ENCODE data around the gene IFT25. TPM values are rescaled to one million over a fixed set of nuclear protein-coding genes. Genes with fewer than 3 reads are reported as not detected.
"Not testable (repeated sequence)": the region's sequence is repeated elsewhere in the genome, so short reads cannot be mapped to it uniquely, and the experiment has no call there.

The IFT25 gene
- 10 to 100 TPM; 14.2 to 16.8 (median 15.2) TPM for total RNA-seq
- 20.5 TPM for polyA plus RNA-seq
- long read RNA-seq, donor 1, transcript HSPB11-201 (6 exons, 915 nt), result major isoform, 7 of 12 reads
- long read RNA-seq, donor 1, partial matches to known transcripts, result 1 of 12 reads
- long read RNA-seq, donor 1, other reads (novel, unspliced or antisense), result 3 of 12 reads
- long read RNA-seq, donor 2, partial matches to known transcripts, result 2 of 11 reads
- long read RNA-seq, donor 2, other reads (novel, unspliced or antisense), result 7 of 11 reads
- long read RNA-seq, donor 3, transcript HSPB11-201 (6 exons, 915 nt), result major isoform, 5 of 6 reads
- long read RNA-seq, donor 3, partial matches to known transcripts, result 0 of 6 reads
- long read RNA-seq, donor 3, other reads (novel, unspliced or antisense), result 1 of 6 reads
- long read RNA-seq, donor 4, partial matches to known transcripts, result 0 of 6 reads
- long read RNA-seq, donor 4, other reads (novel, unspliced or antisense), result 3 of 6 reads

DNA sequence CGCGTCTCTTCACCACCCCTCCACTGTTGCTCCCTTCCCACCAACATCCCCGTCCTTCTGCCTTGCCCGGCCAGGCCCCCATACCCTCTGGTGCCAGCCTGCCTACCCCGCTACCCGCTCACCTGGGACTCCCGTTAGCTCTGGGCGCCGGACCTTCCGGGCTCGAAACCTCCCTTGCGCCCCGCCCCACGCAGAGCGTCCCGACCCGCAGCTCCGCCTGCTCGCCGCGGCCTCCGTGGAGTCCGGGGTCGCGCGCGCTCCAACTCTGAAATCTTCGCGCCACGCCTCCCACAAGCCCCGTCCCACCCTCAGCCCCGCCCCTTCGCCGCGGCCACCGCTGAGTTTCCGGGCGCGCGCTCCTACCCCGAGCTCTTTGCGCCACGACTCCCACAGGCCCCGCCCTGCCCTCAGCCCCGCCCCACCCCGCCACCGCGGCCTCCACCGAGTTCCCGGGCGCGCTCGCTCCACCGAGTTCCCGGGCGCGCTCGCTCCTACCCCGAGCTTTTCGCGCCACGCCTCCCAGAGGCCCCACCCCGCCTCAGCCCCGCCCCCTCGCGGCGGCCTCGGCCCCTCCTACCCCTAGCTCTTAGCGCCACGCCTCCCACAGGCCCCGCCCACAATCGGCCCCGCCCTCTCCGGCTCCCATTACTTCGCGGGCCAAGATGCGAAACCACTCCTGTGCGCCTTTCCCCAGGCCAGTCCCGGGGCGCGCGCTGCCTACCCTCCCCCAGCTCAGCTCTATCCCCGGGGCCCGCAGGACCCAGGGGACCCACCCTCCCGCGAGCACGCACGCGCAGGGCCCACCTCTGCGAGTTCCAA lies at the start of gene IFT25:
Gene IFT25 (minus strand): TSS at position 267 of the 819 bp plus-strand sequence. CDS start 5,617 bp downstream, outside the sequence.
- under 1% methylated on average over 90 of the region's 90 CpGs for WGBS
- Histone ChIP-seq H3K4me1 (ENCODE audit: control insufficient read depth, insufficient read depth, low read length) (peaks cover 5% of the 10 kb centered on the region), H3K27ac (ENCODE audit: low read length) (peak within 1 kb of the TSS; percentile 82), H3K4me3 (ENCODE audit: low read length) (peak within 1 kb of the TSS; percentile 67), H3K27me3 (ENCODE audit: control insufficient read depth, insufficient read depth) (no peaks in the 10 kb centered on the region), H3K9me3 (ENCODE audit: control insufficient read depth, low read length) (no peaks in the 10 kb centered on the region)
- intact Hi-C loops (cut with DNase I), result loop anchor here in 3 of 4 donors (5.0 to 10.0 kb wide), 3 partner anchors 51 to 68 kb away; partner anchors contain the start of gene DIO1 (in 2 of the 3)
- peak; percentile 96 to 97 for ATAC-seq
- DNase-seq, result peak; percentile 96 to 99 (median 98)

DNA sequence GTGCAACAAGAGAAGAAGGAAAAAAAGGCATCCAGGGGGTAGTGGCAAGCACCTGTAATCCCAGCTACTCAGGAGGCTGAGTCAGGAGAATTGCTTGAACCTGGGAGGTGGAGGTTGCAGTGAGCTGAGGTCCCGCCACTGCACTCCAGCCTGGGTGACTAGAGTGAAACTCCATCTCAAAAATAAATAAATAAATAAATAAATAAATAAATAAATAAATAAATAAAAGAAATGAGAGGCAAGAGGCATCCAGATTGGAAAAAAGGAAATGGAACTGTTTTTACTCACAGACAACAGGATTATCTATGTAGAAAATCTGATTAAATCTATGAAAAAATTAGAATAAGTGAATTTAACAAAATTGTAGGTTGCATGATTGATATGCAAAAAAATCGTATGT lies 49.0 kb upstream of the IFT25 start:
- ATAC-seq; H3K9me3 ChIP-seq (ENCODE audit: control insufficient read depth, low read length); intact Hi-C loops (cut with DNase I); H3K4me1 ChIP-seq (ENCODE audit: control insufficient read depth, insufficient read depth, low read length); H3K27me3 ChIP-seq (ENCODE audit: control insufficient read depth, insufficient read depth); H3K4me3 ChIP-seq (ENCODE audit: low read length); DNase-seq; H3K27ac ChIP-seq (ENCODE audit: low read length): not testable (repeated sequence)
- WGBS, result 85% methylated on average over 2 of the region's 2 CpGs

DNA sequence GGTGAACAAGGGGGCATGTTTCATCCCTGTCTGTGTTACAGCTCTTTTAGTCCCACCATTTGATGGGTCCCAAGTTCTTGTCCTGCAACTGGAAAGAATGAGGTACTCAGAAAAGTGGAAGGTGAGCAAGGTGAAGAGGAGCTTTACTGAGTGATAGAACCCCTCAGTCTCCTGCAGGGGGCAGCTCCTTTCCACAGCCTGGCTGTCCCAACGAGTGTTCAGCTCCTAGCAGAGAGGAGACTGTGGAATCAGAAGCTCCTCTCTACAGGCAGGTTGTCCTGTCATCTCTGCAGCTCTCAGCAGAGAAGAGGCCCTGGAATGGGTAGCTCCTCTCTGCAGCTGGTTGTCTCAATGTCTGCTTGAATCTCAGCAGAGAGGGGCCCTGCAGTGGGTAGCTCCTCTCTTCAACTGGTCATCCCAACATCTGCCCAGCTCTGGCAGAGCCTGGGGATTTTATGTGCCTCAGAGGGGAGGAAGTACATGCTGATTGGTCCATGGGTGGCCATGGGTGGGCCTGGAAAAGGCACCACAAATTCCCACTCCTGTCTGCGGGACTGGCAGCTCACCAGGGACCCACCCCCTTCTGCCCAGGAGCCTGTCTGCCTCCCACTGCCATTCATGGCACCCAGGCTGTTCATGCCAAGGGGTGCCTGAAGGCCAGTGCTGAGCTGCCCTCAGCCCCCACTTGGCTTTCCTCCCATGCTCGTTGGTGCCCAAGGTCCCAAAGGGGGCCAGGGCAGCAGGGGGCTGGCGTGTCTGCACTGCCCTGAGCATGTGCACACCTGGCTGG lies 46.8 kb upstream of the IFT25 start:
- Histone ChIP-seq H3K4me1 (ENCODE audit: control insufficient read depth, insufficient read depth, low read length) (no peaks in the 10 kb centered on the region), H3K27ac (ENCODE audit: low read length) (no peak overlapping the region), H3K27me3 (ENCODE audit: control insufficient read depth, insufficient read depth) (no peaks in the 10 kb centered on the region), H3K9me3 (ENCODE audit: control insufficient read depth, low read length) (no peaks in the 10 kb centered on the region), H3K4me3 (ENCODE audit: low read length) (no peak overlapping the region)
- DNase-seq, result no peak
- ATAC-seq, result no peak
- intact Hi-C loops (cut with DNase I), result no loop called here
- WGBS, result 62% methylated on average over 4 of the region's 4 CpGs

DNA sequence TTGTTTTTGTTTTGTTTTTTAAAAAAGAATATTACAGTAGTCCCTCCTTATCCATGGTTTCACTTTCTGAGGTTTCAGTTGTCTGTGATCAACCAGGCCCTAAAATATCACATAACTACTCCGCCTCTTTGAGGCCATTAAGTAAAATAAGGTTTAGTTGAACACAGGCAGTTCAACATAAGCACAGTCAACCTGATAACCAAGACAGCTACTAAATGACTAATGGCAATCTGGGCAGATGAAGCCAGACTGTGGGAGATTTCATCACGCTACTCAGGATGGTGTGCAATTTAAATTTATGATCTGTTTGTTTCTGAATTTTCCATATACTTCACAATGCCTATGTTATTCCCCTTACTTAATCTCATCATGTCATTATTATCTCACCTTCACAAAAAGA lies 42.4 kb upstream of the IFT25 start:
- no peak for ATAC-seq
- 84% methylated on average over 2 of the region's 2 CpGs for WGBS

DNA sequence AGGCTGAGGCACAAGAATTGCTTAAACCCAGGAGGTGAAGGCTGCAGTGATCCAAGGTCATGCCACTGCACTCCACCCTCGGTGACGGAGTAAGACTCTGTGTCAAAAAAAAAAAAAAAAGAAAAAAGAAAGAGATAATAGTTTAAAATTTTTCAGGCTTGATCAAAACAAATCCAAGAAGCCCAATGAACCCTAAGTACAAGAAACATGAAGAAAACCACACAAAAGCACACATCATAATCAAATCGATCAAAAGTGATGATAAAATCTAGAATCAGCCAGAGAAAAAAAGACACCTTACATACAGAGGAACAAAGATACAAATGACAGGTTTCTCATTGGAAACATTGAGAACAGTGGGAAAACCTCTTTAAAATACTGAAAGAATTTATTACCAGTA lies 41.0 kb upstream of the IFT25 start:
- H3K27me3 ChIP-seq (ENCODE audit: control insufficient read depth, insufficient read depth), result no peaks in the 10 kb centered on the region
- DNase-seq (no peak), ATAC-seq (no peak)
- intact Hi-C loops (cut with DNase I), result no loop called here
- H3K4me1 ChIP-seq (ENCODE audit: control insufficient read depth, insufficient read depth, low read length), result peaks cover 3% of the 10 kb centered on the region
- no peak overlapping the region for H3K27ac ChIP-seq (ENCODE audit: low read length)
- WGBS, result 96% methylated on average over 3 of the region's 3 CpGs
- no peak overlapping the region for H3K4me3 ChIP-seq (ENCODE audit: low read length)
- no peaks in the 10 kb centered on the region for H3K9me3 ChIP-seq (ENCODE audit: control insufficient read depth, low read length)

More for the DNA sequence above, 42.4 kb upstream of the IFT25 start:
- intact Hi-C loops (cut with DNase I), result no loop called here
- H3K27ac ChIP-seq (ENCODE audit: low read length), result no peak overlapping the region
- no peaks in the 10 kb centered on the region for H3K27me3 ChIP-seq (ENCODE audit: control insufficient read depth, insufficient read depth)
- H3K4me3 ChIP-seq (ENCODE audit: low read length), result no peak overlapping the region
- no peaks in the 10 kb centered on the region for H3K4me1 ChIP-seq (ENCODE audit: control insufficient read depth, insufficient read depth, low read length)
- H3K9me3 ChIP-seq (ENCODE audit: control insufficient read depth, low read length), result no peaks in the 10 kb centered on the region
- DNase-seq, result no peak

DNA sequence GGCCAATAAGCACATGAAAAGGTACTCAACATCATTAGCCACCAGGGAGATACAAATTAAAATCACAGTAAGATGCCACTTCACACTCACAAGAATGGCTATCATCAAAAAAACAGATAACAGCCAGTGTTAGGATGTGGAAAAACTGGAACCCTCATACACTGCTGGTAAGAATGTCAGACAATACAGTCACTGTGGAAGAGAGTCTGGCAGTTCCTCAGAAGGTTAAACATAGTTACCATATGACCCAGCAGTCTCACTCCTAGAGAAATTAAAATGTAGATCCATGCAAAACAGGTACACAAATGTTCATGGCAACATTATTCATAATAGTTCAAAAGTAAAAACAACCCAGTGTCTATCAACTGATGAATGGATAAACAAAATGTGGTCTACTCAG lies 39.2 kb upstream of the IFT25 start:
- Histone ChIP-seq H3K9me3 (ENCODE audit: control insufficient read depth, low read length) (no peaks in the 10 kb centered on the region), H3K27ac (ENCODE audit: low read length) (no peak overlapping the region), H3K4me3 (ENCODE audit: low read length) (no peak overlapping the region), H3K27me3 (ENCODE audit: control insufficient read depth, insufficient read depth) (no peaks in the 10 kb centered on the region), H3K4me1 (ENCODE audit: control insufficient read depth, insufficient read depth, low read length) (peaks cover 3% of the 10 kb centered on the region)
- intact Hi-C loops (cut with DNase I), result no loop called here
- ATAC-seq (no peak), DNase-seq (no peak)

DNA sequence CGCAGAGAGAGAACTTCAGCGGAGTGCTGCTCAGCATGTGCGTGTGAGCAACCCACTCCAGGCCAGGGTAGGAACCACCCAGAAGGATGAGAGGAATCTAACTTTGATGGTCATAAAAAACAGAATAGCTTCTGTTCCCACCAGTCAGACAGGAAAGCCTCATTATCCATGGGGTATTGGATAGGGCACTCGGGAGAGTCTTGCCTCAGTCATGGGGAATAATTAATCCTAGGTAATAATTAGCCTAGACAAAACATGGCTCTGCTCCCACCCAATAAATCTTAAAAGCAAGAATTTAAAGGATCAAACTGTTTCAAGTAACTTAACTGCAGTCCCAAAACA lies 37.2 kb upstream of the IFT25 start:
- H3K4me1 ChIP-seq (ENCODE audit: control insufficient read depth, insufficient read depth, low read length), result peaks cover 3% of the 10 kb centered on the region
- intact Hi-C loops (cut with DNase I), result no loop called here
- no peaks in the 10 kb centered on the region for H3K27me3 ChIP-seq (ENCODE audit: control insufficient read depth, insufficient read depth)
- H3K4me3 ChIP-seq (ENCODE audit: low read length), result peak overlapping the region; percentile 38
- no peaks in the 10 kb centered on the region for H3K9me3 ChIP-seq (ENCODE audit: control insufficient read depth, low read length)
- ATAC-seq (no peak), DNase-seq (no peak)
- H3K27ac ChIP-seq (ENCODE audit: low read length), result no peak overlapping the region
- 20% methylated on average over 4 of the region's 4 CpGs for WGBS

DNA sequence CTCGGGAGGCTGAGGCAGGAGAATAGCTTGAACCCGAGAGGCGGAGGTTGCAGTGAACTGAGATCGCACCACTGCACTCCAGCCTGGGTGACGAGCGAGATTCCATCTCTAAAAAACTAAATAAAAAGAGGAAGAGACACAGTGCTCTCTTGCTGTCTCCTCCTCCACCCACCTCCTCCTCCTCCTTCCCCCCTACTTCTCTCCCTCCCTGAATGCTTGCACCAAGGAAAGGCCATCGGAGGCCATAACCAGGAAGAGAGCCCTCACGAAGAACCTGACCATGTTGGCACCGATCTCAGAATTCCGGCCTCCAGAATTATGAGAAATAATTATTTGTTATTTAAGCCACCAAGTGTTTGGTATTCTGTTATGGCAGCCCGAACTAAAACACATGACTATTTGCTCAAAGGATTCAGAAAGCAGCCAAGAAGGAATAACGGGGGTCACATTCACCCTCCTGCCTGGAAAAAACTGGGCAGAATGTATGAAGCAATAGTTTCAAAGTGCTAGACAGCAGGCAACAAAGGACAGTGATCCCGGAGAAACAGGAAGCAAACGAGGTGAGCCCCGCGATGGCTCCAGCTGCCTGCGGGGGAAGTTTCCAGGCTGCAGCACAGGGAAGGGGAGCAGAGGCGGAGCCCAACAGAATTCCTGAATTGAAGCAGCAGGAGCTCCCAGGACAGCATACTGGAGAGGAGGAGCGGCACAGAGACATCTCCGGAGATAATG lies 36.7 kb upstream of the IFT25 start:
- H3K27ac ChIP-seq (ENCODE audit: low read length), result no peak overlapping the region
- 34% methylated on average over 20 of the region's 20 CpGs for WGBS

DNA sequence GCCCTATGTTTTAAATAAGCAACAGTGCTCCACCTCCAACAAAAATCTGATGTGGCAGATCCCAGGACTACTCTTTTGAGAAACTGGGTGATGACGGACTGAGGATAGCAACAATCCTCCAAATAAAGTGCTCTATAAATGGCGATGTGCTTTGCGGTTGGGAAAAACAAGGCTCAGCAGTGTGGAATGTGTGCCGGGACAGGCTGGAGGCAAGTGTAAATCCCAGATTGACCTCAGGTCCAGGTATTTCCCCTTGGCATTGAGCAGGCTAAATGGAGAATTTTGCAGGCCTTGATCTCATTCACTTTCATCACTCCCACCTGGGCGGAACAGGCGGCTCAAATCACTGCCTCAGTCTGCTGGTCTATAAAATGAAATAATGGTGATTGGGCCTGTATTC lies 35.7 kb upstream of the IFT25 start:
- DNase-seq, result no peak
- H3K4me1 ChIP-seq (ENCODE audit: control insufficient read depth, insufficient read depth, low read length), result peaks cover 3% of the 10 kb centered on the region
- intact Hi-C loops (cut with DNase I), result no loop called here
- ATAC-seq, result no peak
- H3K27me3 ChIP-seq (ENCODE audit: control insufficient read depth, insufficient read depth), result no peaks in the 10 kb centered on the region
- WGBS, result 96% methylated on average over 6 of the region's 6 CpGs
- H3K4me3 ChIP-seq (ENCODE audit: low read length), result no peak overlapping the region
- H3K27ac ChIP-seq (ENCODE audit: low read length), result no peak overlapping the region
- H3K9me3 ChIP-seq (ENCODE audit: control insufficient read depth, low read length), result no peaks in the 10 kb centered on the region

More for the DNA sequence above, 36.7 kb upstream of the IFT25 start:
- Histone ChIP-seq H3K9me3 (ENCODE audit: control insufficient read depth, low read length) (no peaks in the 10 kb centered on the region), H3K4me1 (ENCODE audit: control insufficient read depth, insufficient read depth, low read length) (peaks cover 3% of the 10 kb centered on the region), H3K27me3 (ENCODE audit: control insufficient read depth, insufficient read depth) (no peaks in the 10 kb centered on the region), H3K4me3 (ENCODE audit: low read length) (peak overlapping the region; percentile 38)
- DNase-seq (peak; percentile 28 to 68 (median 55)), ATAC-seq (peak; percentile 68 to 77)
- intact Hi-C loops (cut with DNase I), result no loop called here

DNA sequence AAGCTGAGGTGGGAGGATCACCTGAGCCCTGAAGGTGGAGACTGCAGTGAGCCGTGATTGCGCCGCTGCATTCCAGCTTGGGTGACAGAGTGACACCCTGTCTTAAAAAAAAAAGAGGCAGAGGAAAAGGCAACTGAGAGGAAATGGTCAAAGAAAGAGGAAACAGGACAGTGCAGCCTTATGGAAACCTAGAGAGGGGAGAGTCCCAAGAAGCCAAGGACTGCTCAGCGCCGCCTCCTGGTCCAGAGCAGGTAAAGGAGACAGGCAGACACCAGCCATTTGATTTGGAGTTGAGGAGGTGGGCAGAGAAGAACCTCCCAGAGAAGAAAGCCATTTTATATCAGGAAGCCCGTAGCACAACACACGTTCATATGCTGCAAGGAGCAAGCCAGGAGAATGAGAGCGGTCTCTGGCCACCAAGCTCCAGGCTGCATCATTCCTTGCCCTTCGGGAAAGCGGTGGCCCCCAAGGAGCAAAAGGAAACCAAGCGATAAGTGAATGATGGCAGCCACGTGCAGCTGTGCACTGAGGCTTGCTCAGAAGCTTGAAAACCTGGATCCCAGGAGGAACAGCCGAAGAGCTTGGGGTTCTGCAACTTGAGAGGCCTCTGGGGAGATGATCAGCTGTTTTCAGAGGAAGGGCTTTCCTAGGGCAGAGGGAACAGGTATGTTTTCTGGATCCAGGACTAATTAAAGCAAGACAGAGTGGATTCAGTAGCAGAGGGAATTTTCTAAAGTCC lies 34.4 kb upstream of the IFT25 start:
- Histone ChIP-seq H3K27ac (ENCODE audit: low read length) (no peak overlapping the region), H3K4me3 (ENCODE audit: low read length) (no peak overlapping the region), H3K27me3 (ENCODE audit: control insufficient read depth, insufficient read depth) (no peaks in the 10 kb centered on the region), H3K9me3 (ENCODE audit: control insufficient read depth, low read length) (no peaks in the 10 kb centered on the region), H3K4me1 (ENCODE audit: control insufficient read depth, insufficient read depth, low read length) (peaks cover 3% of the 10 kb centered on the region)
- intact Hi-C loops (cut with DNase I), result no loop called here
- ATAC-seq (peak in 1 of 2 donors; percentile 38), DNase-seq (no peak)
- 82% methylated on average over 13 of the region's 13 CpGs for WGBS

All from right cardiac atrium (tissue), 5 donors.